Fibroblast of villous mesenchyme (primary cell): ENCODE measurements around the gene ACAA1. TPM values are rescaled to one million over a fixed set of nuclear protein-coding genes. Genes with fewer than 3 reads are reported as not detected.

Source experiments
- DNase-seq: peaks from one replicate; pipeline ENCODE4 v3.0.0-alpha.2; 2010; ENCODE audit warnings: low read depth
- H3K4me3 ChIP-seq: 2 replicates; pipeline ENCODE4 v1.5.1; 2011; ENCODE audit warnings: low read depth, mild to moderate bottlenecking, low read length
- CTCF ChIP-seq: IDR thresholded peaks from 2 replicates; pipeline ENCODE4 v1.5.1; 2012; ENCODE audit warnings: low read depth, mild to moderate bottlenecking, low read length; ENCODE audit not compliant: insufficient read depth
- total RNA-seq: library from RNA; depleted of rRNA; stranded (reverse); fragments of >200 nt; gene quantifications from 2 replicates; pipeline ENCODE4 v1.2.3, GENCODE V29; 2012

The ACAA1 gene
- total RNA-seq, 1 donor = 18.1 TPM

GRCh38 chr3:38141173-38141951 lies 4.4 kb upstream of the ACAA1 start:
- DNase-seq = no peak
- no peak for TF ChIP-seq CTCF
- no peak overlapping the region for H3K4me3 ChIP-seq

- H3K4me3 ChIP-seq = no peak overlapping the region
- no peak for TF ChIP-seq CTCF
- DNase-seq = no peak
Observed at GRCh38 chr3:38140326-38141172, 3.6 kb upstream of the ACAA1 start.

- DNase-seq = no peak
- no peak for TF ChIP-seq CTCF
- H3K4me3 ChIP-seq = peak overlapping the region; percentile 71
Observed at GRCh38 chr3:38139652-38140051, 2.7 kb upstream of the ACAA1 start.

- no peak for TF ChIP-seq CTCF
- H3K4me3 ChIP-seq = peak overlapping the region; percentile 71
- DNase-seq = peak; percentile 13
Observed at GRCh38 chr3:38139191-38139590, 2.3 kb upstream of the ACAA1 start.

GRCh38 chr3:38138349-38139190 lies 1.6 kb upstream of the ACAA1 start, which contains the start of gene MYD88:
MYD88 (plus strand) TSS chr3:38138661; CDS start chr3:38138701, 40 bp downstream.
- no peak for TF ChIP-seq CTCF
- peak; percentile 65 for DNase-seq
- H3K4me3 ChIP-seq = peak within 1 kb of the TSS; percentile 71

GRCh38 chr3:38137615-38138348 lies 855 bp upstream of the ACAA1 start:
- peak; percentile 11 for TF ChIP-seq CTCF
- H3K4me3 ChIP-seq = peak overlapping the region; percentile 71
- DNase-seq = peak; percentile 3
